Smooth muscle cell (in vitro differentiated cells): Measurements from ENCODE around the gene ELAVL3. TPM values are rescaled to one million over a fixed set of nuclear protein-coding genes. Genes with fewer than 3 reads are reported as not detected.
"Not testable (repeated sequence)": the region's sequence is repeated elsewhere in the genome, so short reads cannot be mapped to it uniquely, and the experiment has no call there.

ENCODE experiments used
- DNase-seq: peaks from one replicate; lab custom pipeline; 2025; ENCODE audit not compliant: unreplicated experiment; lab: John Stamatoyannopoulos, UW
- H2AFZ ChIP-seq: fragments of 200-600 bp; sonication (generic); 2 replicates; pipeline ENCODE4 v1.6.0; 2016; ENCODE audit warnings: antibody characterized with exemption, low read depth, mild to moderate bottlenecking
- H3F3A ChIP-seq: fragments of 200-600 bp; sonication (generic); 2 replicates; pipeline ENCODE4 v1.6.0; 2017; ENCODE audit warnings: antibody characterized with exemption, low read depth
- H3K27ac ChIP-seq: fragments of 200-600 bp; sonication (generic); 2 replicates; pipeline ENCODE4 v1.5.1; 2016; ENCODE audit warnings: low read depth, mild to moderate bottlenecking
- H3K27me3 ChIP-seq: fragments of 200-600 bp; sonication (generic); 2 replicates; pipeline ENCODE4 v1.6.1; 2016; ENCODE audit warnings: low read depth, mild to moderate bottlenecking
- H3K36me3 ChIP-seq: fragments of 200-600 bp; sonication (generic); 2 replicates; pipeline ENCODE4 v1.5.1; 2016; ENCODE audit warnings: low read depth
- H3K4me1 ChIP-seq: fragments of 200-600 bp; sonication (generic); 2 replicates; pipeline ENCODE4 v1.5.1; 2016; ENCODE audit warnings: low read depth
- H3K4me2 ChIP-seq: fragments of 200-600 bp; sonication (generic); 2 replicates; pipeline ENCODE4 v1.6.0; 2016; ENCODE audit warnings: mild to moderate bottlenecking
- H3K4me3 ChIP-seq: fragments of 200-600 bp; sonication (generic); 2 replicates; pipeline ENCODE4 v1.5.1; 2016; ENCODE audit warnings: mild to moderate bottlenecking
- H3K79me2 ChIP-seq: fragments of 200-600 bp; sonication (generic); 2 replicates; pipeline ENCODE4 v1.6.0; 2016; ENCODE audit warnings: low read depth, mild to moderate bottlenecking
- H3K9ac ChIP-seq: fragments of 200-600 bp; sonication (generic); 2 replicates; pipeline ENCODE4 v1.6.0; 2016; ENCODE audit warnings: low read depth
- H3K9me3 ChIP-seq: fragments of 200-600 bp; sonication (generic); replicated peaks from 2 replicates; pipeline ENCODE4 v1.5.1; 2016; ENCODE audit warnings: low read depth
- H4K20me1 ChIP-seq: fragments of 200-600 bp; sonication (generic); 2 replicates; pipeline ENCODE4 v1.6.0; 2016; ENCODE audit warnings: low read depth
- CTCF ChIP-seq: fragments of 200-600 bp; sonication (generic); IDR thresholded peaks from 2 replicates; pipeline ENCODE4 v1.5.1; 2017; ENCODE audit warnings: borderline replicate concordance, mild to moderate bottlenecking, antibody characterized with exemption; ENCODE audit not compliant: insufficient read depth, poor library complexity, severe bottlenecking
- WGBS: methylation state at CpG from one replicate; pipeline ENCODE4 v1.1.7; 2016; ENCODE audit warnings: low lambda C conversion rate; 5-methylcytosine and 5-hydroxymethylcytosine counted together
- polyA plus RNA-seq: library from polyadenylated mRNA; unstranded; fragments of >200 nt; fragmentation: Nextera tagmentation; extraction: Ambion mirVana; gene quantifications from 2 replicates; pipeline ENCODE4 v1.2.1, GENCODE V29; 2016
- total RNA-seq: library from RNA; depleted of rRNA; stranded (reverse); fragments of >200 nt; gene quantifications from 2 replicates; pipeline ENCODE4 v1.2.3, GENCODE V29; 2014

The ELAVL3 gene
- total and polyA plus RNA-seq, 2 experiments from 2014 or later = not detected

- H4K20me1 ChIP-seq = no peaks in the 10 kb centered on the region
Measured at GRCh38 chr19:11478167-11479089, 2.4 kb downstream of the ELAVL3 start.

GRCh38 chr19:11475861-11476260 lies 5.0 kb downstream of the ELAVL3 start:
- no peak for DNase-seq
- Histone ChIP-seq H4K20me1 (no peaks in the 10 kb centered on the region), H3K4me2 (no peak overlapping the region), H3K4me3 (no peak overlapping the region), H2AFZ (no peak overlapping the region), H3K27ac (no peak overlapping the region), H3K36me3 (no peaks in the 10 kb centered on the region), H3K27me3 (peaks cover 30% of the 10 kb centered on the region), H3F3A (no peaks in the 10 kb centered on the region), H3K4me1 (no peaks in the 10 kb centered on the region), H3K9ac (no peak overlapping the region), H3K9me3 (no peaks in the 10 kb centered on the region), H3K79me2 (no peaks in the 10 kb centered on the region)
- no peak for TF ChIP-seq CTCF
- WGBS = 83% methylated on average over 8 of the region's 8 CpGs

More at GRCh38 chr19:11478167-11479089, 2.4 kb downstream of the ELAVL3 start:
- TF ChIP-seq CTCF = no peak
- Histone ChIP-seq H3K27me3 (peaks cover 52% of the 10 kb centered on the region), H3K4me3 (no peak overlapping the region), H3K27ac (no peak overlapping the region), H3F3A (no peaks in the 10 kb centered on the region), H3K9ac (no peak overlapping the region), H3K4me2 (no peak overlapping the region), H2AFZ (no peak overlapping the region), H3K4me1 (no peaks in the 10 kb centered on the region), H3K79me2 (no peaks in the 10 kb centered on the region), H3K9me3 (no peaks in the 10 kb centered on the region), H3K36me3 (no peaks in the 10 kb centered on the region)
- WGBS = 74% methylated on average over 18 of the region's 19 CpGs
- no peak for DNase-seq

GRCh38 chr19:11475343-11475742 lies 5.5 kb downstream of the ELAVL3 start:
- H3K9me3 ChIP-seq, H2AFZ ChIP-seq, H3K27ac ChIP-seq, H3K79me2 ChIP-seq, H3K36me3 ChIP-seq, H3K4me2 ChIP-seq, DNase-seq, H3F3A ChIP-seq, H3K9ac ChIP-seq, H4K20me1 ChIP-seq, H3K4me3 ChIP-seq, H3K4me1 ChIP-seq: not testable (repeated sequence)
- H3K27me3 ChIP-seq = peaks cover 25% of the 10 kb centered on the region
- WGBS = 86% methylated on average over 3 of the region's 3 CpGs

GRCh38 chr19:11473725-11474124 lies 7.1 kb downstream of the ELAVL3 start:
- Histone ChIP-seq H3K79me2 (no peaks in the 10 kb centered on the region), H3K9ac (no peak overlapping the region), H3K36me3 (no peaks in the 10 kb centered on the region), H3K4me1 (no peaks in the 10 kb centered on the region), H3K9me3 (no peaks in the 10 kb centered on the region), H3K4me2 (no peak overlapping the region), H3F3A (no peaks in the 10 kb centered on the region), H3K27ac (no peak overlapping the region), H3K27me3 (peaks cover 9% of the 10 kb centered on the region), H2AFZ (no peak overlapping the region), H3K4me3 (no peak overlapping the region), H4K20me1 (no peaks in the 10 kb centered on the region)
- DNase-seq = no peak
- 85% methylated on average over 4 of the region's 4 CpGs for WGBS
- no peak for TF ChIP-seq CTCF

GRCh38 chr19:11468266-11468845 lies 12.5 kb downstream of the ELAVL3 start:
- not testable (repeated sequence) for H4K20me1 ChIP-seq, H3K4me2 ChIP-seq, H3K36me3 ChIP-seq, H3K4me3 ChIP-seq, H3F3A ChIP-seq, H2AFZ ChIP-seq, DNase-seq, H3K9ac ChIP-seq, H3K27ac ChIP-seq, H3K79me2 ChIP-seq, H3K9me3 ChIP-seq, H3K4me1 ChIP-seq, H3K27me3 ChIP-seq
- WGBS = 91% methylated on average over 8 of the region's 8 CpGs
